SK-N-MC (cell line): Measurements from ENCODE around the gene NDUFC1.

Experiments used
- DNase-seq: peaks from one replicate; pipeline ENCODE4 v3.0.0-alpha.2; 2011; ENCODE audit warnings: low read depth, low spot score
- H3K27ac ChIP-seq: fragments of 200-600 bp; sonication (generic); 2 replicates; pipeline ENCODE4 v1.5.1; 2016; ENCODE audit warnings: mixed run types
- H3K36me3 ChIP-seq: fragments of 200-600 bp; sonication (generic); 2 replicates; pipeline ENCODE4 v1.6.1; 2017; ENCODE audit warnings: antibody characterized with exemption, low read length, mixed read lengths; ENCODE audit not compliant: insufficient read depth
- H3K4me3 ChIP-seq: fragments of 200-600 bp; sonication (generic); 2 replicates; pipeline ENCODE4 v1.5.1; 2016
- H3K9ac ChIP-seq: fragments of 200-600 bp; sonication (generic); 2 replicates; pipeline ENCODE4 v1.8.0; 2017; ENCODE audit warnings: mixed run types, mixed read lengths; ENCODE audit not compliant: insufficient read length
- H3K9me3 ChIP-seq: fragments of 200-600 bp; sonication (generic); 2 replicates; pipeline ENCODE4 v1.6.1; 2017; ENCODE audit warnings: low read depth, mild to moderate bottlenecking, antibody characterized with exemption, low read length, moderate library complexity, mixed read lengths
- EZH2 ChIP-seq: fragments of 200-600 bp; sonication (generic); IDR thresholded peaks from one replicate; pipeline ENCODE4 v1.6.1; 2017; ENCODE audit warnings: antibody characterized with exemption
- FOXP2 ChIP-seq: optimal IDR thresholded peaks from 2 replicates; pipeline ENCODE3; 2011; ENCODE audit warnings: mild to moderate bottlenecking, moderate library complexity; ENCODE audit not compliant: insufficient read depth; ENCODE audit errors: extremely low read length, control extremely low read depth
- POLR2AphosphoS5 ChIP-seq: IDR thresholded peaks from 2 replicates; pipeline ENCODE4 v1.6.1; 2012; ENCODE audit warnings: mild to moderate bottlenecking, low read depth, low read length, borderline replicate concordance

The NDUFC1 gene

GRCh38 chr4:139304920-139305319 is 2.6 kb upstream of the NDUFC1 start:
- Histone ChIP-seq H3K9ac (no peak overlapping the region), H3K9me3 (peaks cover 16% of the 10 kb centered on the region), H3K27ac (no peak overlapping the region), H3K4me3 (no peak overlapping the region; the same call in 1 of the 2 replicates), H3K36me3 (peaks cover 69% of the 10 kb centered on the region)
- DNase-seq: no peak
- TF ChIP-seq POLR2AphosphoS5: no peak

- Histone ChIP-seq H3K9me3 (peaks cover 16% of the 10 kb centered on the region), H3K27ac (peak within 1 kb of the TSS; percentile 93), H3K9ac (peak within 1 kb of the TSS; percentile 99), H3K36me3 (peaks cover 38% of the 10 kb centered on the region), H3K4me3 (peak within 1 kb of the TSS; percentile 88)
- DNase-seq: peak; percentile 84
- no peak for TF ChIP-seq EZH2
- TF ChIP-seq FOXP2: no peak
- TF ChIP-seq POLR2AphosphoS5: peak; percentile 97
These were observed 1.0 kb downstream of the NDUFC1 start, which contains the start of gene NAA15 for GRCh38 chr4:139301113-139301820. Gene NAA15, plus strand, starts transcription at chr4:139301505. Its CDS starts 273 bp downstream, at chr4:139301778.

- Histone ChIP-seq H3K9me3 (peaks cover 13% of the 10 kb centered on the region), H3K9ac (peak overlapping the region; percentile 85), H3K27ac (peak overlapping the region; percentile 82), H3K36me3 (peaks cover 31% of the 10 kb centered on the region), H3K4me3 (peak overlapping the region; percentile 88)
- TF ChIP-seq EZH2 (no peak), FOXP2 (no peak), POLR2AphosphoS5 (no peak)
- DNase-seq: no peak
These were observed 1.7 kb downstream of the NDUFC1 start for GRCh38 chr4:139300431-139301112.

- TF ChIP-seq EZH2 (no peak), POLR2AphosphoS5 (no peak), FOXP2 (no peak)
- peak overlapping the region; percentile 88 for H3K4me3 ChIP-seq
These were observed 2.7 kb downstream of the NDUFC1 start for GRCh38 chr4:139299536-139299935.

GRCh38 chr4:139297001-139297410 is 5.3 kb downstream of the NDUFC1 start:
- Histone ChIP-seq H3K9me3 (no peaks in the 10 kb centered on the region), H3K27ac (peak overlapping the region; percentile 32), H3K4me3 (peak overlapping the region; percentile 9; the same call in 1 of the 2 replicates), H3K36me3 (peaks cover 23% of the 10 kb centered on the region), H3K9ac (peak overlapping the region; percentile 96)
- TF ChIP-seq POLR2AphosphoS5 (no peak), FOXP2 (no peak), EZH2 (no peak)
- DNase-seq: no peak

More at GRCh38 chr4:139299536-139299935, 2.7 kb downstream of the NDUFC1 start:
- peaks cover 21% of the 10 kb centered on the region for H3K36me3 ChIP-seq
- H3K9ac ChIP-seq: peak overlapping the region; percentile 85
- peak overlapping the region; percentile 82 for H3K27ac ChIP-seq
- DNase-seq: no peak
- H3K9me3 ChIP-seq: peaks cover 4% of the 10 kb centered on the region

GRCh38 chr4:139295942-139296299 is 6.4 kb downstream of the NDUFC1 start:
- peak overlapping the region; percentile 32 for H3K27ac ChIP-seq
- no peak for TF ChIP-seq FOXP2
- no peak for TF ChIP-seq POLR2AphosphoS5
- no peak for TF ChIP-seq EZH2
- DNase-seq: no peak
- H3K4me3 ChIP-seq: peak overlapping the region; percentile 95
- H3K36me3 ChIP-seq: peaks cover 33% of the 10 kb centered on the region
- H3K9ac ChIP-seq: peak overlapping the region; percentile 96
- H3K9me3 ChIP-seq: no peaks in the 10 kb centered on the region

GRCh38 chr4:139295206-139295941 is 6.9 kb downstream of the NDUFC1 start:
- Histone ChIP-seq H3K36me3 (peaks cover 36% of the 10 kb centered on the region), H3K9me3 (no peaks in the 10 kb centered on the region), H3K27ac (peak overlapping the region; percentile 86), H3K9ac (peak overlapping the region; percentile 96), H3K4me3 (peak overlapping the region; percentile 95)
- TF ChIP-seq POLR2AphosphoS5 (peak; percentile 86), FOXP2 (peak; percentile 89), EZH2 (no peak)
- peak; percentile 78 for DNase-seq

GRCh38 chr4:139286186-139286698 is 16.0 kb downstream of the NDUFC1 start:
- Histone ChIP-seq H3K9ac (no peak overlapping the region), H3K27ac (no peak overlapping the region), H3K9me3 (no peaks in the 10 kb centered on the region), H3K4me3 (no peak overlapping the region), H3K36me3 (peaks cover 19% of the 10 kb centered on the region)
- no peak for DNase-seq
- no peak for TF ChIP-seq EZH2
